ENCODE data around the gene IQGAP1. TPM values are rescaled to one million over a fixed set of nuclear protein-coding genes. Genes with fewer than 3 reads are reported as not detected.

IQGAP1 gene
- total and polyA plus RNA-seq, 2 of the 4 experiments (the other 2 are of a cell fraction): 87.5 to 207 TPM

DNA sequence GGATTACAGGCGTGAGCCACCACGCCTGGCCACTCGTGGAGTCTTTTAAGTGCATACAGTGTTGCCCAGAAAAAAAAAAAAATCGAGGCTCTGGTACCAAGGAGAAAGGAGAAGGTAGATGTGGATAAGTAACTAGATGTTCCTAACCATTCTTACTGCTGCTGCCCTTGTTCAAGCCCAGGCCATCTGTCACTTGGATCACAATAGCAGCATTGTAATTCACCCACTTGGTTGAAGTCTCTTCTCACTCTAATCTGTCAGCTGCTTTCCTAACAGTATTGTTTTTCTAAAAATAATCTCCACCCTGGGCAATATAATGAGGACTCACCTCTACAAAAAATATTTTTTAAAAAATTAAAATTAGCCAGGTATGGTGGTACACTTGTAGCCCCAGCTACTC lies 83.7 kb downstream of the IQGAP1 start:
- no peak for ATAC-seq (ENCODE audit: low read depth)
- WGBS, 2 experiments (ENCODE audit: extremely low coverage in 2 of 2, insufficient read length in 1 of 2): no CpG with 5 or more reads among the region's 4 CpGs
- Histone ChIP-seq H3K36me3 (ENCODE audit: control insufficient read depth, insufficient read depth, low read length) (peaks cover 42% of the 10 kb centered on the region), H2AFZ (replicated peaks; ENCODE audit: low read length, poor library complexity) (no peak overlapping the region), H4K8ac (ENCODE audit: low read depth in 2 of 2, low read length in 2 of 2) (no peak overlapping the region), H3K4me3 (ENCODE audit: insufficient read depth, low read depth, low read length) (no peak overlapping the region), H2BK120ac (ENCODE audit: low read depth, low read length) (no peak overlapping the region), H2AK9ac (replicated peaks; ENCODE audit: low read depth, low read length, poor library complexity) (no peak overlapping the region), H3K4me2 (ENCODE audit: low read depth, low read length) (no peak overlapping the region), H2BK15ac (ENCODE audit: low read depth, low read length) (no peak overlapping the region), H3K79me1 (ENCODE audit: low read depth in 1 of 2, low read length in 2 of 2) (peaks cover 17 to 28% of the 10 kb centered on the region in 2 experiments), H3K9me3 (ENCODE audit: control insufficient read depth, insufficient read depth, low read length) (no peaks in the 10 kb centered on the region), H2AK5ac (ENCODE audit: low read depth, low read length) (no peak overlapping the region), H3K4me1 (ENCODE audit: control insufficient read depth, insufficient read depth, low read length) (no peaks in the 10 kb centered on the region), H4K91ac (ENCODE audit: insufficient read depth, low read depth, low read length) (no peak overlapping the region), H3K9ac (ENCODE audit: low read depth, low read length) (no peak overlapping the region), H2BK20ac (ENCODE audit: low read depth, low read length) (no peak overlapping the region), H3K4ac (ENCODE audit: low read depth, low read length) (no peak overlapping the region), H3K9me1 (ENCODE audit: insufficient read depth, low read length) (0 out of 2 replicates have a peak, but pooled peaks cover 3% of the 10 kb centered on the region), H3K18ac (ENCODE audit: low read depth, low read length) (no peak overlapping the region), H3K56ac (ENCODE audit: extremely low read depth, insufficient read depth, low read length) (no peak overlapping the region), H4K20me1 (ENCODE audit: insufficient read depth, low read length) (no peaks in the 10 kb centered on the region), H3K23ac (ENCODE audit: low read depth, low read length) (no peak overlapping the region), H2BK5ac (ENCODE audit: low read depth, low read length, poor library complexity, severe bottlenecking) (no peak overlapping the region), H3K14ac (replicated peaks; ENCODE audit: low read depth, low read length) (no peak overlapping the region), H3K27ac (ENCODE audit: insufficient read depth, low read length) (no peak overlapping the region), H3K27me3 (ENCODE audit: control insufficient read depth, insufficient read depth, low read length) (no peaks in the 10 kb centered on the region), H4K5ac (ENCODE audit: low read depth, low read length) (no peak overlapping the region)
- TF ChIP-seq MXI1 (IDR thresholded peaks at IDR 0.05; ENCODE audit: borderline replicate concordance, low read depth, low read length): no peak
- TF ChIP-seq MAFK (IDR thresholded peaks at IDR 0.05; ENCODE audit: low read depth, low read length): no peak
- no peak for TF ChIP-seq POLR2A (IDR thresholded peaks at IDR 0.05; ENCODE audit: low read depth, low read length)
- TF ChIP-seq, protein P1, sequence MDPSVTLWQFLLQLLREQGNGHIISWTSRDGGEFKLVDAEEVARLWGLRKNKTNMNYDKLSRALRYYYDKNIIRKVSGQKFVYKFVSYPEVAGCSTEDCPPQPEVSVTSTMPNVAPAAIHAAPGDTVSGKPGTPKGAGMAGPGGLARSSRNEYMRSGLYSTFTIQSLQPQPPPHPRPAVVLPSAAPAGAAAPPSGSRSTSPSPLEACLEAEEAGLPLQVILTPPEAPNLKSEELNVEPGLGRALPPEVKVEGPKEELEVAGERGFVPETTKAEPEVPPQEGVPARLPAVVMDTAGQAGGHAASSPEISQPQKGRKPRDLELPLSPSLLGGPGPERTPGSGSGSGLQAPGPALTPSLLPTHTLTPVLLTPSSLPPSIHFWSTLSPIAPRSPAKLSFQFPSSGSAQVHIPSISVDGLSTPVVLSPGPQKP (IDR thresholded peaks at IDR 0.05; ENCODE audit: borderline replicate concordance, low read depth, low read length): no peak
- TF ChIP-seq RFX5 (IDR thresholded peaks at IDR 0.05; ENCODE audit: low read depth, low read length): no peak
- no peak for TF ChIP-seq RAD21 (IDR thresholded peaks at IDR 0.05; ENCODE audit: low read length)
- TF ChIP-seq FOS (IDR thresholded peaks at IDR 0.05; ENCODE audit: low read depth, low read length): no peak
- no peak for TF ChIP-seq NFE2L2 (IDR thresholded peaks at IDR 0.05; ENCODE audit: low read depth, low read length)
- TF ChIP-seq CHD1 (IDR thresholded peaks at IDR 0.05; ENCODE audit: low read depth, low read length): no peak
- TF ChIP-seq CEBPB (IDR thresholded peaks at IDR 0.05; ENCODE audit: low read depth, low read length): no peak
- no peak for TF ChIP-seq MAZ (IDR thresholded peaks at IDR 0.05; ENCODE audit: borderline replicate concordance, low read depth, low read length)
- TF ChIP-seq, protein P2, sequence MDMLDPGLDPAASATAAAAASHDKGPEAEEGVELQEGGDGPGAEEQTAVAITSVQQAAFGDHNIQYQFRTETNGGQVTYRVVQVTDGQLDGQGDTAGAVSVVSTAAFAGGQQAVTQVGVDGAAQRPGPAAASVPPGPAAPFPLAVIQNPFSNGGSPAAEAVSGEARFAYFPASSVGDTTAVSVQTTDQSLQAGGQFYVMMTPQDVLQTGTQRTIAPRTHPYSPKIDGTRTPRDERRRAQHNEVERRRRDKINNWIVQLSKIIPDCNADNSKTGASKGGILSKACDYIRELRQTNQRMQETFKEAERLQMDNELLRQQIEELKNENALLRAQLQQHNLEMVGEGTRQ (IDR thresholded peaks at IDR 0.05; ENCODE audit: low read depth, low read length): no peak
- no peak for TF ChIP-seq BHLHE40 (IDR thresholded peaks at IDR 0.05; ENCODE audit: low read depth, low read length)
- no peak for TF ChIP-seq RCOR1 (IDR thresholded peaks at IDR 0.05; ENCODE audit: insufficient replicate concordance, low read length)
- TF ChIP-seq, protein P3, sequence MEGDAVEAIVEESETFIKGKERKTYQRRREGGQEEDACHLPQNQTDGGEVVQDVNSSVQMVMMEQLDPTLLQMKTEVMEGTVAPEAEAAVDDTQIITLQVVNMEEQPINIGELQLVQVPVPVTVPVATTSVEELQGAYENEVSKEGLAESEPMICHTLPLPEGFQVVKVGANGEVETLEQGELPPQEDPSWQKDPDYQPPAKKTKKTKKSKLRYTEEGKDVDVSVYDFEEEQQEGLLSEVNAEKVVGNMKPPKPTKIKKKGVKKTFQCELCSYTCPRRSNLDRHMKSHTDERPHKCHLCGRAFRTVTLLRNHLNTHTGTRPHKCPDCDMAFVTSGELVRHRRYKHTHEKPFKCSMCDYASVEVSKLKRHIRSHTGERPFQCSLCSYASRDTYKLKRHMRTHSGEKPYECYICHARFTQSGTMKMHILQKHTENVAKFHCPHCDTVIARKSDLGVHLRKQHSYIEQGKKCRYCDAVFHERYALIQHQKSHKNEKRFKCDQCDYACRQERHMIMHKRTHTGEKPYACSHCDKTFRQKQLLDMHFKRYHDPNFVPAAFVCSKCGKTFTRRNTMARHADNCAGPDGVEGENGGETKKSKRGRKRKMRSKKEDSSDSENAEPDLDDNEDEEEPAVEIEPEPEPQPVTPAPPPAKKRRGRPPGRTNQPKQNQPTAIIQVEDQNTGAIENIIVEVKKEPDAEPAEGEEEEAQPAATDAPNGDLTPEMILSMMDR (conservative IDR thresholded peaks at IDR 0.05; ENCODE audit: low read depth, low read length): no peak
- no peak for TF ChIP-seq SMC3 (IDR thresholded peaks at IDR 0.05; ENCODE audit: low read depth, low read length)
- dilution Hi-C loops (cut with HindIII; ENCODE audit: low sequenced_read_pairs, unreplicated experiment): no loop called here
- in situ Hi-C loops (cut with MboI; ENCODE audit: low sequenced_read_pairs): loop anchor here (5.0 kb wide), 1 partner anchor 149 kb away; no protein-coding TSS in a partner anchor
- intact Hi-C loops (cut with micrococcal nuclease): no loop called here
- POLR2A ChIA-PET (ENCODE audit: unreplicated experiment): no interaction called here
- CTCF ChIA-PET: no interaction called here
- BruUV-seq (replicated peaks): no TSS peak
- no peak for DNase-seq
